Ectodermal cell (in vitro differentiated cells): ENCODE data around the gene CACNA2D3.

Source experiments
- H3K27ac ChIP-seq: 2 replicates; pipeline ENCODE4 v1.7.0; 2013; ENCODE audit warnings: mild to moderate bottlenecking, low read depth, low read length; ENCODE audit not compliant: insufficient read depth, poor library complexity, severe bottlenecking
- H3K27me3 ChIP-seq: 2 replicates; pipeline ENCODE4 v1.7.0; 2013; ENCODE audit warnings: mild to moderate bottlenecking, low read length; ENCODE audit not compliant: insufficient read depth, control insufficient read depth, poor library complexity, severe bottlenecking
- H3K36me3 ChIP-seq: one replicate; pipeline ENCODE4 v1.7.0; 2013; ENCODE audit warnings: low read length; ENCODE audit not compliant: control insufficient read depth, insufficient read depth
- H3K4me1 ChIP-seq: one replicate; pipeline ENCODE4 v1.7.0; 2013; ENCODE audit warnings: low read length; ENCODE audit not compliant: control insufficient read depth, insufficient read depth
- H3K4me3 ChIP-seq: 2 replicates; pipeline ENCODE4 v1.7.0; 2013; ENCODE audit warnings: low read depth, low read length, control low read depth; ENCODE audit not compliant: insufficient read depth
- H3K9me3 ChIP-seq: 2 replicates; pipeline ENCODE4 v1.7.0; 2013; ENCODE audit warnings: mild to moderate bottlenecking, low read length, moderate library complexity; ENCODE audit not compliant: control insufficient read depth
- WGBS, 2 experiments: methylation state at CpG; one replicate each; pipeline ENCODE4 v1.1.7; 2013; ENCODE audit warnings: missing lambda C conversion rate in 2 of 2; 5-methylcytosine and 5-hydroxymethylcytosine counted together

The CACNA2D3 gene

DNA sequence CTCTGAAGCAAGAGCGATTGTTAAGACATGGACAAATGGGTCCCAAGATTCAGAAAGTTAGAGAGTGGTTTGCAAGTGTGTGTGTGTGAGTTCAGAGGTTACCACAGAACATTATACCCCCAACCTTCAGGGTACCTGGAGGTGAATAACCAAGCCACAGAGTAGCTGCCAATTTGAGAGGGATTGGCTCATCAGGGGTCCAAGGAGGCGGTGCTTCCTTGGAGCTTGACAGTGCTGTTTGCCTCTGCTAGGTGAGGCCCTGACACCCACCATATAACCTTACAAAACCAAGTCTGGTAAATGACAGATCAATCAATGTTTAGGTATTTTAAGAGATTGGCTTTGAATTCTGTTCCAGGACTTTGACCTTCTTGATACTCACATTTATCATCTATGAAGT, 769.8 kb downstream of the CACNA2D3 start:
- Histone ChIP-seq H3K27me3 (no peaks in the 10 kb centered on the region), H3K27ac (no peak overlapping the region), H3K4me3 (no peak overlapping the region), H3K36me3 (no peaks in the 10 kb centered on the region), H3K4me1 (peaks cover 3% of the 10 kb centered on the region), H3K9me3 (no peaks in the 10 kb centered on the region)
- WGBS, 2 experiments: 97 to 100% methylated on average over 2 of the region's 2 CpGs

DNA sequence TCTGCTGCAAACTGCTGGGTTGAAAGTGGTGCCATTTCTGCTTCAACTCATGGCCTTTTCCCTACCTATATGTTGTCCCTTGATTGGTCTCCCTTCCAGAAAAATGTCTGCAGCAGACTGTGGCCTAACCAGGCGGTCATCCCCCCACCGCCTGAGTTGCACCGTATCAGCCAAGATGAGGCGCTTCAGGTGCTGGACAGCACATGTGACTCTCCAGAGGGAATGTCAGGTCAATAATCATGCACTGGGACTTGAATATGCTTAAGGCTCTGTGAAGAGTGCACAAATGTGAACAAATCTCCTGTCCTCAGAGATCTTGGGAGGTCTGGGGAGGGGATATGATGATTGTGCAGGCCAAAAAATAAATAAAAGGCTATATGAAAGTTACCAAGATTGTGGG, 773.3 kb downstream of the CACNA2D3 start:
- 93 to 96% methylated on average over 4 of the region's 4 CpGs for WGBS, 2 experiments

DNA sequence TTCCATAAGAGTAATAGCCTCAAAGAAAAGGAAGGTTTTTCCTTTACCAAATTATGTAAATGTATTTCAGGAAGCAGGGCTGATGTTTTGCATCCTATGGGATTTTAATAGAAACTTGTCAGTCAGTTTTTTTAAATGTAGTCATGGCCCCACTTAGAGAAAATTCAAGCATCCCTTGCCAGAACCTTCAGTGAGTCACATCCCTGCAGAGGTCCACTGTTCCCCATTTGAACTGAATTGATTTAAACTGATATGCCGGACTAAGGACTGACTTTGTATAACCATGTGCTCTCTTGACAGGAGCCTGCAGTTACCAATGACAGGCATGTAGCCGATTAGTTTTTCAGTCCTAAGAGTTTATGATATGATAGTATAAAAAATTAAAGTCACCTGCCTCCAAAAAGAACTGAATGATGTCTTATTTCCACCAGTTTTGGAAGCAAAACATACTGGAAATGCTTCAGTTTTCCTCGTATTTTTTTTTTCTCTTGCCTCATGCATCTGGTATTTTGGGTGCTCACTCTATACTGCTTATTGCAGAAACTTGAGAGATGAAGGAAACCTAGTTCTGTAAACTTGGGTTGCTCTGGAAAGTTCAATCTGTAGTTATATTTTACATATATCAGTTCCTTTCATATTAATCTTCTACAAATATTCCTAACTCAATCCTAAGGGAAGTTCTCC, 774.8 kb downstream of the CACNA2D3 start:
- 96% methylated on average over 3 of the region's 3 CpGs for WGBS, 2 experiments
- no peaks in the 10 kb centered on the region for H3K27me3 ChIP-seq
- no peak overlapping the region for H3K27ac ChIP-seq
- H3K4me3 ChIP-seq: no peak overlapping the region
- H3K36me3 ChIP-seq: no peaks in the 10 kb centered on the region
- no peaks in the 10 kb centered on the region for H3K4me1 ChIP-seq
- no peaks in the 10 kb centered on the region for H3K9me3 ChIP-seq

More for the DNA sequence above, 773.3 kb downstream of the CACNA2D3 start:
- Histone ChIP-seq H3K4me1 (peaks cover 3% of the 10 kb centered on the region), H3K4me3 (no peak overlapping the region), H3K27me3 (no peaks in the 10 kb centered on the region), H3K36me3 (no peaks in the 10 kb centered on the region), H3K27ac (no peak overlapping the region), H3K9me3 (no peaks in the 10 kb centered on the region)

DNA sequence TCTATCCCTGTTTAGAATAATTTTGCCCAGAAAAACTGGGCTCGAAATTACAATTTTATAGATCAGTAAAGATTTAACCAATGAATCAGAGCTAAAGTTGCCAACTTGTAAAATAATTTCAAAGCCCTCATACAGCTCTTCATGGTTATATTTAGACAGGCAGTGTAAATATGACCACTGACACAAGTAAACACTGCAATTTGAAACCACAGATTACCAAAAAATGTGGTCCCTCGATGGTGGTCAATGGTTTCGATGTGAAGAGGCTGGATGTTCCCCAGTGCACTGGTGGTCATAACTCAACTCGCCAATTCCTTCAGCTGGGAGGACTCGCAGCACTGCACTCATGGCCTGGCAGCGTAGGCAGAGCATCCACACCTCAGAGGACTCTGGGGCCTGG, 776.9 kb downstream of the CACNA2D3 start:
- Histone ChIP-seq H3K4me3 (no peak overlapping the region), H3K36me3 (no peaks in the 10 kb centered on the region), H3K27ac (no peak overlapping the region), H3K4me1 (no peaks in the 10 kb centered on the region), H3K9me3 (no peaks in the 10 kb centered on the region), H3K27me3 (no peaks in the 10 kb centered on the region)
- 94 to 95% methylated on average over 6 of the region's 6 CpGs for WGBS, 2 experiments

DNA sequence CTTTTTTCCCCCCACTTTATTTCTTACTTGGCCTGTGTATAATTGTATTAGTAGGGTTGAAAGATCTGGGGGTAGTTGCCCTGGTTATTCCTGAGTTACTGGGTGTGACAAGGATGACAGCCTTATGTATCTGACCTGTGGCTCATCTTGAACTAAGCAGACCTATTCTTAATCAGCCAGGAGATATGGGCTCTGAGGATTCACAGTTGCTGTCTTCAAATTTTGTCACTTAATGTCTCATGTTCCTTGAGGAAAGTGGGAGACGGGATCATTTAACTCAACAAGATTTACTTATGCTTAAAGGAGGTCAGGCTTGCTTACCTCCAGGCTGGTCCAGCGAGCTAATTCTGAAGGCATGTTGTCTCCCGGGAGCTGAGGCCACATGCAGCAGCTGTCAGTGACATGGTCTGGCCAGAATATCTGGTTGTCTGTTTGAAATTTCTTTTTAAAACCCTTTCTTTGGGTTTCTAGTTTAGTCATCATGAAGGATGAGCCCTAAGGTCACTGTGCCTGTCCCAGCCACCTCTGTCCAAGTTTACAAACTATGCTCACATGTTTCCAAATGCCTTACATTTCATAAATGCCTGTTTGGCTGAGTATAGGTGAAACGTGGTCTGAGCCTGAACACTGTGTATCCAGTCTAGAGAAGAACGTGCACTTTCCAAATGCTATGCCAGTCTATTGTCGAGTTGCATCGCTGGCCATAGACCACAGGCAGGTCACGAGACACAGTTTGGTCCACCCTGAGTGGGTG, 778.7 kb downstream of the CACNA2D3 start:
- no peak overlapping the region for H3K27ac ChIP-seq
- no peaks in the 10 kb centered on the region for H3K9me3 ChIP-seq
- H3K27me3 ChIP-seq: no peaks in the 10 kb centered on the region
- H3K4me3 ChIP-seq: no peak overlapping the region
- WGBS, 2 experiments: 89 to 93% methylated on average over 8 of the region's 8 CpGs
- H3K4me1 ChIP-seq: no peaks in the 10 kb centered on the region
- H3K36me3 ChIP-seq: no peaks in the 10 kb centered on the region

DNA sequence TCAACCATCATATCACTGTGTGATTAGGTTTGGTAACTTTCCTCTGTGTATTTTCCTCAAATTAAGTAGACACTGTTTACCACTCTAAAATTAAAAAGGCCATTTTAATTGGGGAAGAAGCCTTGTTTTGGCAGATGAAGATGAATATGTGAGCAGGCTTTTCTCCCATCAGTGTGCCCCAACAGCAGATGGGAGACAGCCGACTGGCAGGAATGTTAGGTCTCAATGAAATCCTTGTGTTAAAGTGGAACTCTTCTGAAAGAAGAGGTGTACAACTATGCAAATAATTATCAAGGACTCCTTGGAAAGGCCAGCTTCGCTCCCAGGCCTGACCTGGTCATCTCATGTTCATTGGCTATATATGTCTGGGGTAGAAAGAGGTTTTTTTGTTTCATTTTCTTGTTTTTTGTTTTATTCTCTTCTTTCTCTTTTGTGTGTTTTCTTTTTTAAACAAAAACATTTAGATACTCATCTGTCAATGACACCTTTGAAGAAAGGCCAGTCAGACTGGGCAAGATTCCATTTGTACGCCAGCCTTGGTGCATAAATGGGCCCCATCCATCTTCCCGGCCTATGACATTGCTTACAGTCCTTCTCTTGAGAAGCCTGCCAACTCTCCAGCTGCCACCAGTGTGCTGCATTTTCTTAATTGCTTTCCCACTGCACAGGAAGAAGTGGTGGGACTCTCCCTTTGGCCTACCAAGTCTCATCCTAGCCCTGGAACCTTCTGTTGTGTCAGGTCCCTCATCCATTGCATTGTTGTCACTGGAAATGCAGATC, 779.7 kb downstream of the CACNA2D3 start:
- Histone ChIP-seq H3K9me3 (no peaks in the 10 kb centered on the region), H3K27me3 (no peaks in the 10 kb centered on the region), H3K4me1 (no peaks in the 10 kb centered on the region), H3K4me3 (no peak overlapping the region), H3K36me3 (no peaks in the 10 kb centered on the region), H3K27ac (no peak overlapping the region)
- WGBS, 2 experiments: 85 to 91% methylated on average over 3 to 4 of the region's 4 CpGs

DNA sequence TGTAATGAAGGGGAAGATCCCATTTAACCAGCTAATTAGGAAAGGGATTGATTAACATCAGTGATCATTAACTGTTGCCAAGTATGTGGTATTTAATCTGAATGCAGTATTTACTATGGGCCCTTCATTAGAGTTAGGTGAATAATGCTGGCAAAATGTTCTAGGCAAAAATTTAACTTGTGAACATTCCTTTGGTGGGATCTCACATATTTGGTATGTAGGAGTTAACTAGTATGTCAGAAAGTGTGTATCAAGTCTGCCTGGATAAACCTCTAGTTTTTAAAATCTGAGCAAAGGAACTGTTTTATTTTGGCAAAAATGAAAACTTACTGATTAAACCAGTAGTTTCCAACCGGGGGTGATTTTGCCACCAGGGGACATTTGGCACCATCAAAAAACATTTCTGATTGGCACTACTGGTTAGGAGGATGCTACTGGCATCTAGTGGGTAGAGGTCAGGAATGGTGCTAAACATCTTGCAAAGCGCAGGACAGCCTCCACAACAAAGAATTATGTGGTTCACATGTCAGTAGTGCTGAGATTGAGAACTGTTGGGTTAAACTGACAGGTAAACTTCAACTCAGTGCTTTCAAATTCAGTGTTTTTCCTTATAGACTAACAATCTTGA, 783.0 kb downstream of the CACNA2D3 start:
- H3K9me3 ChIP-seq: no peaks in the 10 kb centered on the region
- no peaks in the 10 kb centered on the region for H3K4me1 ChIP-seq
- no peak overlapping the region for H3K27ac ChIP-seq
- no peaks in the 10 kb centered on the region for H3K36me3 ChIP-seq
- no peaks in the 10 kb centered on the region for H3K27me3 ChIP-seq
- WGBS, 2 experiments: 94 to 97% methylated on average over 2 of the region's 2 CpGs
- no peak overlapping the region for H3K4me3 ChIP-seq

DNA sequence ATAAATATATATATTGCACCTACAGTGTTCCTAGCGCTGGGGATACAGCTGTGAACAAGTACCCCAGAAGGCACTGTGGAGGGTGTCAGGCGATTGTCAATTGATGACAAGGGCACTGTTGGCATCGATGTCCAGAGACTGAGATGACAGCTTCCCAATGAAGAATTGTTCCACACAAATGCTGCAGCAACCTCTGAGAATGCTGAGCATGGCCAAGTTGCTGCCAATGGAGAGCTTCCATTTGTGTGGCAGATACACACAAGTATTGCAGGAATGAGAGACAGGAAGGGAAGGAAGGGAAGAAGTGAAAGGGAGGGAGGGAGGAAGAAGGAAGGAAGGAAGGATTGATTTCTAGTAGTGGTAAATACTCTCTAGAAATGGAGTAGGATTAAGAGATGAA, 783.6 kb downstream of the CACNA2D3 start:
- 91 to 96% methylated on average over 3 of the region's 3 CpGs for WGBS, 2 experiments
- H3K4me3 ChIP-seq: no peak overlapping the region
- no peaks in the 10 kb centered on the region for H3K9me3 ChIP-seq
- H3K27me3 ChIP-seq: no peaks in the 10 kb centered on the region
- no peak overlapping the region for H3K27ac ChIP-seq
- no peaks in the 10 kb centered on the region for H3K4me1 ChIP-seq
- no peaks in the 10 kb centered on the region for H3K36me3 ChIP-seq

DNA sequence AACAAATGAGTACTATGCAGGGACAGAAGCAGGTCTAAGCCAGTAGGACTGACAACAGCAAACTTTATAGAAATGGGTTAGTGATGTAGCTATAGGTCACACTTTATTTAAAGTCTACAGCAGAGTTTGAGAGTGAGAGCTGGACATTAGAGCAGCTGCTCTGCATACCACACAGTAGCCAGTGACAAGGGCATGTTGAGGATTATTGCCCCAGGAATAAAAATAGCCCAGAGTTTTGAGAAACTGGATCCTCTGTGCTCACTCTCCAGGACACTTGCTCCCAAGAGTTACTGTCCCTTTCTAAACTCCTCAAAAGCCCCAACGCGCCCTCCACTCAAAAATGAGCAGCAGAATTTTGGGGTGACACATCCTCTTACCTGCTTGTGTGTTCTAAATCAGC, 784.4 kb downstream of the CACNA2D3 start:
- no peaks in the 10 kb centered on the region for H3K9me3 ChIP-seq
- no peak overlapping the region for H3K4me3 ChIP-seq
- H3K4me1 ChIP-seq: no peaks in the 10 kb centered on the region
- no peaks in the 10 kb centered on the region for H3K27me3 ChIP-seq
- WGBS, 2 experiments: 95% methylated on average over 2 of the region's 2 CpGs
- H3K27ac ChIP-seq: no peak overlapping the region
- H3K36me3 ChIP-seq: no peaks in the 10 kb centered on the region

DNA sequence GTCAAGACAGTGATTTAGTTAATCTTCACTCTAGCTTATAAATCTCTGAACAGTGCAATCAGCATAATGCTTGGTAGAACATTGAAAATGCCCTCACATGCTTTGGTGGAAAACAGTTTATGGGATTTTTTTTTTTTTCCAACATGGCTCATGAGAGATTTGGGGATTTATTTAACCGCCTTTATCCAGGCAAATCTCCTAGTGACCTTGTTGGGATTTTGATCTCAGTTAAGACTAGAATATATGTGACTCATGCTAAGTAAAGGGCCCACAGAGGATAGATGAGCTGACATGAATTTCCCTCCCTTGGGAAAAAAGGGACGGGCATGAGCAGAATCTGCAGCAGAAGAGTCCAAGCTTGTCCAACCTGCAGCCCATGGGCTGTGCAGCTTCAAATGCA, 786.8 kb downstream of the CACNA2D3 start:
- Histone ChIP-seq H3K4me3 (no peak overlapping the region), H3K36me3 (no peaks in the 10 kb centered on the region), H3K27ac (no peak overlapping the region), H3K4me1 (no peaks in the 10 kb centered on the region), H3K27me3 (no peaks in the 10 kb centered on the region), H3K9me3 (no peaks in the 10 kb centered on the region)
- WGBS, 2 experiments: 93% methylated on average over 2 of the region's 2 CpGs
